ENCODE results near the gene AGPS.
A peak's percentile ranks its signal among the peaks of the same experiment; 100 is the strongest.
"Not testable (repeated sequence)": the region's sequence is repeated elsewhere in the genome, so short reads cannot be mapped to it uniquely, and the experiment has no call there.

Gene AGPS

GRCh38 chr2:177392373-177393202, at the start of gene AGPS:
Gene AGPS, plus strand, starts transcription at chr2:177392773. Its CDS starts 17 bp downstream, at chr2:177392790.
- DNase-seq, result peak; percentile 82

DNA sequence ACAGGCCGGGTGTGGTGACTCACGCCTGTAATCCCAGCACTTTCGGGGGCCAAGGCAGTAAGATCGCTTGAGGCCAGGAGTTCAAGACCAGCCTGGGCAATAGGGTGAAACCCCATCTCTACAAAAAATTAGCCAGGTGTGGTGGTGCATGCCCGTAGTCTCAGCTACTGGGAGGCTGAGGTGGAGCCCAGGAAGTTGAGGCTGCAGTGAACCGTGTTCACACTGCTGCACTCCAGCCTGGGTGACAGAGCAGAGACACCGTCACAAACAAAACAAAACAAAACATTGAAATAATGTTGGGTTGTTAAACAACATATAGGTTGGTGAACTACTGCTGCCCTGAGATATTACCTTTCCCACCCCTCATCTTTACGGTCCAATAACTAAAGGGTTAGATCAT, 48.8 kb upstream of the AGPS start:
- DNase-seq, result no peak

DNA sequence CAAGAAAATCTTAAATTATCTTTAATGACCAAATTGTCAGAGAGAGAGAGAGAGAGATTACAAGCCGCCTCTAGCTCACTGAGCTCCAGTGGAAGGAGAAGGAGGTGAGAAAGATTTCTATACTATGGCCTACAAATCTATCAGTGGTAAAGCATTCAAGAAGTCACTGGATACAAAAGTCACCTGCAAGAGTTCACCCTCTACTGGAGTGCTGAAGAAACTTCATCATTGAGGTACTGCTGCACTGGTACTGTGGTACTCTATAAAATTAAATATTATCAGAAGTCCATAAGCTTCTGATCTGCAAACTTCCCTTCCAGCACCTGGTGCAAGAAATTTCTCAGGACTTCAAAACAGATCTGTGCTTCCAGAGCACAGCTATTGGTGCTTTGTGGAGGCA, 48.3 kb upstream of the AGPS start:
- no peak for DNase-seq

GRCh38 chr2:177346192-177346591, 46.4 kb upstream of the AGPS start:
- no peak for DNase-seq

DNA sequence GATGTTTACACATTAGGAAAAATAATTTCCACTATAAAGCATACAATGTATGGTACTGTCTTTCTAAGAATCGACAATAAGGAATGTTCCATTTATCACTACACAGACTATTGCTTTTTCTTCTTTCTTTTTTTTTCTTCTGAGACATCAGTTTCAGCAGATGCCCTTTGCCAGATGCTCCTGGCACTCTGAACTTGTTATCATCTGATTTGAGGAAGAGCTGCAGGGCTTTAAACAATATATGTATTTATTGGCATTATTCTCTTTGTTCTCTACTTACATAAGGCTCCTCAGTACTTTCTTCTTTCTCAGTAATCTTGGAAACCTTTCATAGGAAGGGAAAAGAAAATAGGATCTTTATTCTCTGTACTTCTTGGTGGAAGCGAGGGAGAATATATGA, 45.0 kb upstream of the AGPS start:
- no peak for DNase-seq

DNA sequence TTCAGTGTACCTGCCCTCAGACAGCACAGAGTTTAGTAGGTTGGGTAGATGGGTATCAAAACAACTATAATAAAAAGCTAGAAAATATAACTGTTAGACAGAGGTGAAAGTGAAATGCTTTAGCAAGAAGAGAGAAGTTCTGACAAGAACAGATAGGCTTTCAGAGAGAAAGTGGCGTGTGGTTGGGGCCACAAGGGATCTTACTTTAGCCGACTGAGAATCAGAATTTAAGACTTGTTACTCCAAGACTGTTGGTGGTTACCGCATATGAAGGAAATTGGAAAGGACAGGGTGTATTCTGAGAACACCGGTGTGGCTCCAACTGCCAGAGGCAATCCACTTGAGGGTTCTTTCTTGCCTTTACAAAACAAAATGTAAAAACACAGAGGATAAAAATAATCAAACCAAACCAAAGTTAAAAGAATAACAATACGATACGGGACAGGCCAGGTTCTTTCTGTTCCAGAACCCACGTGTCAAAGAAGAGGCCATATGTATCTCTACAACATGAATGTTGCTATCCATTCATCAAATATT, 44.4 kb upstream of the AGPS start:
- DNase-seq, result no peak

GRCh38 chr2:177348733-177349693, 43.6 kb upstream of the AGPS start:
- no peak for DNase-seq

DNA sequence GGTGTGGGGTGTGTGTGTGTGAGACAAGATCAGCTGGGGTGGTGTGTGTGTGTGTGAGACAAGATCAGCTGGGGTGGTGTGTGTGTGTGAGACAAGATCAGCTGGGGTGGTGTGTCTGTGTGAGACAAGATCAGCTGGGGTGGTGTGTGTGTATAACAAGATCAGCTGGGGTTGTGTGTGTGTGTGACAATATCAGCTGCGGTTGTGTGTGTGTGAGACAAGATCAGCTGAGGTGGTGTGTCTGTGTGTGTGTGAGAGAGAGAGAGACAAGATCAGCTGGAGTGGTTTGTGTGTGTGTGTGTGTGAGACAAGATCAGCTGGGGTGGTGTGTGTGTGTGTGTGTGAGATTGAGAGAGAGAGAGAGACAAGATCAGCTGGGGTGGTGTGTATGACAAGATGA, 41.9 kb upstream of the AGPS start:
- DNase-seq, result not testable (repeated sequence)

DNA sequence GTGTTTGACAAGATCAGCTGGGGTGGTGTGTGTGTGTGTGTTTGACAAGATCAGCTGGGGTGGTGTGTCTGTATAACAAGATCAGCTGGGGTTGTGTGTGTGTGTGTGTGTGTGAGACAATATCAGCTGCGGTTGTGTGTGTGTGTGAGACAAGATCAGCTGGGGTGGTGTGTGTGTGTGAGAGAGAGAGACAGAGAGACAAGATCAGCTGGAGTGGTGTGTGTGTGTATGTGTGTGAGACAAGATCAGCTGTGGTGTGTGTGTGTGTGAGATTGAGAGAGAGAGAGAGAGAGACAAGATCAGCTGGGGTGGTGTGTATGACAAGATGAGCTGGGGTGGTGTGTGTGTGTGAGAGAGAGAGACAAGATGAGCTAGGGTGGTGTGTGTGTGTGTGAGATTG, 41.5 kb upstream of the AGPS start:
- DNase-seq, result not testable (repeated sequence)

GRCh38 chr2:177352441-177353186, 40.0 kb upstream of the AGPS start:
- no peak for DNase-seq

GRCh38 chr2:177353187-177353478, 39.4 kb upstream of the AGPS start:
- DNase-seq, result no peak

GRCh38 chr2:177354541-177354940, 38.0 kb upstream of the AGPS start:
- not testable (repeated sequence) for DNase-seq

GRCh38 chr2:177355874-177356273, 36.7 kb upstream of the AGPS start:
- DNase-seq, result no peak

DNA sequence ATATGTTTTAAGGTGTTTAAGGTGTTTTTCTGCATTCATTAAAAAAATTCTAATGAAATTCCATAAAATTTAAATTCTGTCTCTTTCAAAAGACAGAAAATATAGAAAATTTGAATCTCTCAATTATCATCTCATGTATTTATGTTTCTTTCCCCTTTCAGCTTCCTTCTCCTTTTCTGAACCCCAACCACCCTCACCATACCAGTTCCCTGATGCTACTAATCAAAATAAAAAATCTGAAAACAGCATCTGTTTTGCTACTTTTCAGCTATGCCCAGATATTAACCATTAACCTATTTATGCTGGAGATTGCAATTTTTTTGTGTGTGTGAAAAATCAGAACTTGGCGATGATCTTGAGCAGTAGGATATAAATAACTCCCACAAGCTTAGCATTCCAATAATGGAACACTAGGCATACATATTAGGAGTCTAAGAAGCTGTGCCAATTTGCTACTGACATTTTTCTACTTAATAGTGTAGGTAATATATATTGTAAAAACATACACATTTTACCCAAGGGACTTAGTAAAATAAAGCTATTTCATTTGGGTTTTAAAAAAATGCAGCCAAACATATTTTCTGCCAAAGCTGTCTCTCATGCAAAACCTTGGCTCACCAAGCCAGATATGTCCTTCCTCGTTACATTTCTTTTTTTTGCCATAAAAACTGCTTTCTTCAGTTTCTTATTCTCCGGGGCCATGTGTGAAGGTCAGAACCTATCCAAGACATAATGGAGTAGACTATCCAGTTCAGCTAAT, 32.6 kb upstream of the AGPS start:
- no peak for DNase-seq

- no peak for DNase-seq
Observed at GRCh38 chr2:177362499-177362898, 30.1 kb upstream of the AGPS start.

- no peak for DNase-seq
Observed at GRCh38 chr2:177363332-177363731, 29.2 kb upstream of the AGPS start.

GRCh38 chr2:177365764-177366163, 26.8 kb upstream of the AGPS start:
- not testable (repeated sequence) for DNase-seq

- DNase-seq, result not testable (repeated sequence)
Observed at GRCh38 chr2:177368023-177368422, 24.6 kb upstream of the AGPS start.

DNA sequence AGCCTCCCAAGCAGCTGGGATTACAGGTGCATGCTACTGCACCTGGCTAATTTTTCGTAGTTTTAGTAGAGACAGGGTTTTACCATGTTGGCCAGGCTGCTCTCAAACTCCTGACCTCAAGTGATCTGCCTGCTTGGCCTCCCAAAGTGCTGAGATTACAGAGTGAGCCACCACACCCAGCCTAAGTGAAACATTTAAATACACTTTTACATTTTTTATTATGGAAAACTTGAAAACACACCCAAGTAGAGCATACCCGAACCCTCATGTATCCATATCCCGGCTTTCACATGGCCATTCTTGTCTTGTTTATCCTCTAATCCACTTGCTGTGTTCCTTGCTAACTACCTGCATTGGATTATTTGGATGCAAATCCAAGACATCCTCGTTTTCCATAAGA, 13.2 kb upstream of the AGPS start:
- no peak for DNase-seq

DNA sequence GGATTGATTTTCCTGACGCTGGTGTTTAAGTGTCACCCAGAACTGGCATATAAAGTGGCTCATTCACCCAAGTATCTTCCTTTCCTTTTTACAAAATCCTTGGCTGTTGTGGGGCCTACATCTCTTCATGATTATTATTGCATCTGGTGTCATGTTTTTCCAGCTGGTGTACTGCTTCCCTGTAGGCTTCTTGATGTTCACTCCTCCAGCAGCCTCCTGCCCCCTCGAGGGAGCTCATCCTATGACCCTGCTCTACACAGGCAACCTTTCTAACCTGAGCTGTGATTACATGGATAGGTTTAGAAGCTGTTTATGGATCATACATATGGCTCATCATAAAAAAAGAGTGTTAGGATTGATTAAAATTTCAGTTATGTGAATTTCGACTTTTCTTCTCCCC, 12.4 kb upstream of the AGPS start:
- DNase-seq, result no peak

DNA sequence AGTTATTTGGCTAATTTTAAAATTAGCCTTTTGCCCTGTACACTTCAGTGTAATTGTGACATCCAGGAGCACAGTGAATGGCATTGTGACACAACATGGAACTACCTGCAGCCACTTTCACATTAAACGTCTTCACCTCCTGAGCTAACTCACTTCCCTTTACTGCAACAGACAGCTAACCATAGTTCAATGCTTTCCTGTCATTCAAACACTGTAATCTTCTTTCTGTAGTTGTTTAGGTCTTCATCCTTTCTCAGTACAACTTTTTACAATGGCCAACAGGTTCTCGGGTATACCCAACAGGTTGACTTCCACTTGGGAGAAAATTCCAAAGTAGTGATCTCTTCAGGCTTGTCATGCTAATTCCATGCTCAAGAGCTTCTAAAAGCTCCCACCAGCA, 8.6 kb upstream of the AGPS start:
- DNase-seq, result no peak

DNA sequence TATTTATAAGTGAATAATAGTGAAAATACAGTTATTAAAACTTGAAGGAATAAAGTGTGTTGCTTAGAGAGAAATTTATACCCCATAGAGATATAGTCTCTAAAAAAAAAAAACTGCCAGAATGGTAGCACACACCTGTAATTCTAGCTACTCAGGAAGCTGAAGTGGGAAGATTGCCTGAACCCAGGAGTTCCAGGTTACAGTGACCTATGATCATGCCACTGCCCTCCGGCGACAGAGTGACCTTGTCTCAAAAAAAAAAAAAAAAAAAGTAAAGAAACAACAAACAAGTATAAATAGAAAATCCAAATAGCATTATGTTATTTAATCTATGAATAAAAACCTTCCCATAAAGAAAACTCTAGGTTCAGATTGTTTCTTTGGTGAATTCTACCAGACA, 7.4 kb upstream of the AGPS start:
- DNase-seq, result no peak
